Measurements from ENCODE around the gene TMEM98. TPM values are rescaled to one million over a fixed set of nuclear protein-coding genes. Genes with fewer than 3 reads are reported as not detected.

Gene TMEM98
- total and polyA plus RNA-seq, 2 of the 8 experiments (the other 6 are each of a cell fraction or from before 2014, with no cell fraction given) = 86.1 to 232 TPM

DNA sequence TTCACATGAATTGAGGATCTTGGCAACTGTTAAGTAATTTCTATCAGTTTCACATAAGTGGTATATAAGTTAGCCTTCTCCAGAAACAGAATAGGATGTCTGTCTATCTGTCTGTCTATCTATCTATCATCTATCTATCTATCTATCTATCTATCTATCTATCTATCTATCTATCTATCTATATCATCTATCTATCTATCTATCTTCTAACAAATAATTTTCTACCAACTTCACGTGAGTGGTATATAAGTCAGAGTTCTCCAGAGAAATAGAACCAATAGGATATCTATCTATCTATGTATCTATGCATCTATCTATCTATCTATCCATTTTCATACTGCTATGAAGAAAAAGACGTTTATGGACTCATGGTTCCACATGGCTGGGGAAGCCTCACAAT, 52.3 kb downstream of the TMEM98 start:
- no peaks in the 10 kb centered on the region for H3K79me2 ChIP-seq (ENCODE audit: control insufficient read depth in 1 of 2, insufficient read depth in 2 of 2, low read length in 2 of 2)
- no peak overlapping the region for H2BK5ac ChIP-seq (ENCODE audit: low read depth, low read length)
- H3K56ac ChIP-seq (replicated peaks; ENCODE audit: insufficient read length, low read depth, low read length) = no peak overlapping the region
- H4K20me1 ChIP-seq (replicated peaks in 1 of 2; ENCODE audit: control insufficient read depth in 1 of 2, insufficient read depth in 2 of 2, low read length in 2 of 2) = no peaks in the 10 kb centered on the region
- no peaks in the 10 kb centered on the region; the same call in 1 of the 2 replicates for H3K23me2 ChIP-seq (ENCODE audit: low read depth, low read length)
- H3K14ac ChIP-seq (ENCODE audit: insufficient read length) = no peak overlapping the region
- no peaks in the 10 kb centered on the region for H3K27me3 ChIP-seq (replicated peaks in 1 of 4; ENCODE audit: control insufficient read depth in 3 of 4, extremely low read depth in 1 of 4, insufficient read depth in 3 of 4, low read length in 3 of 4)
- 79% methylated on average over 2 of the region's 2 CpGs; no CpG with 5 or more reads in 1 of the 2 experiments for WGBS, 2 experiments (ENCODE audit: extremely low coverage in 1 of 2, insufficient coverage in 1 of 2, insufficient read length in 1 of 2, insufficient replicate concordance in 2 of 2, low coverage in 1 of 2, low lambda C conversion rate in 2 of 2, missing lambda C conversion rate in 1 of 2)
- no peak overlapping the region for H3K4me3 ChIP-seq (ENCODE audit: extremely low read depth in 1 of 4, insufficient read depth in 2 of 4, low read depth in 3 of 4, low read length in 4 of 4)
- FAIRE-seq (no peak), DNase-seq (ENCODE audit: low read depth in 1 of 2, low spot score in 2 of 2) (no peak)
- H2AFZ ChIP-seq (ENCODE audit: low read length) = no peak overlapping the region
- H3K9ac ChIP-seq (replicated peaks in 1 of 4; ENCODE audit: extremely low read depth in 1 of 4, low read depth in 3 of 4, low read length in 3 of 4) = no peak overlapping the region
- CTCF ChIA-PET (ENCODE audit: partially characterized antibody) = no interaction called here
- H2BK20ac ChIP-seq (ENCODE audit: low read length) = no peak overlapping the region
- POLR2A ChIA-PET (ENCODE audit: partially characterized antibody) = no interaction called here
- H3K18ac ChIP-seq (ENCODE audit: extremely low read depth, low read length) = no peak overlapping the region
- no peak overlapping the region for H2BK15ac ChIP-seq (ENCODE audit: low read length)
- H3K4ac ChIP-seq (replicated peaks; ENCODE audit: insufficient read length, low read depth, low read length) = no peak overlapping the region
- H4K5ac ChIP-seq (ENCODE audit: insufficient read length, low read depth, low read length) = no peak overlapping the region
- no peaks in the 10 kb centered on the region for H3K4me1 ChIP-seq (replicated peaks in 1 of 4; ENCODE audit: control insufficient read depth in 3 of 4, insufficient read depth in 4 of 4, low read length in 3 of 4)
- peaks cover 11 to 14% of the 10 kb centered on the region in 2 experiments for H3K9me3 ChIP-seq (ENCODE audit: insufficient read depth in 2 of 2, low read depth in 1 of 2, low read length in 1 of 2)
- no peaks in the 10 kb centered on the region for H3K79me1 ChIP-seq (ENCODE audit: low read depth, low read length)
- H3K36me3 ChIP-seq (ENCODE audit: control insufficient read depth in 2 of 4, insufficient read depth in 4 of 4, low read length in 3 of 4) = no peaks in the 10 kb centered on the region; a peak in 1 of 8 replicates
- no peak overlapping the region for H3K23ac ChIP-seq (ENCODE audit: insufficient read length)
- no peak overlapping the region for H2AK5ac ChIP-seq (ENCODE audit: low read depth, low read length)
- no peak overlapping the region for H2BK12ac ChIP-seq (ENCODE audit: low read depth, low read length)
- H3K4me2 ChIP-seq (ENCODE audit: insufficient read depth in 1 of 2, low read depth in 2 of 2, low read length in 2 of 2) = no peak overlapping the region
- no peak overlapping the region for H4K91ac ChIP-seq (replicated peaks; ENCODE audit: insufficient read length, low read length)
- H2BK120ac ChIP-seq (replicated peaks; ENCODE audit: low read depth, low read length) = no peak overlapping the region
- no peak overlapping the region for H4K8ac ChIP-seq (ENCODE audit: extremely low read depth, insufficient read depth, low read length)
- no peak overlapping the region for H3K27ac ChIP-seq (ENCODE audit: low read depth, low read length)
- TF ChIP-seq KDM4A (IDR thresholded peaks at IDR 0.05; ENCODE audit: low read depth, low read length, severe bottlenecking) = no peak
- TF ChIP-seq RBBP5 (IDR thresholded peaks at IDR 0.05; ENCODE audit: borderline replicate concordance, low read depth, low read length) = no peak
- no peak for TF ChIP-seq SAP30 (IDR thresholded peaks at IDR 0.05; ENCODE audit: insufficient read depth, insufficient replicate concordance, low read length)
- TF ChIP-seq JUND (IDR thresholded peaks at IDR 0.05; ENCODE audit: low read length) = no peak
- no peak for TF ChIP-seq NRF1 (IDR thresholded peaks at IDR 0.05; ENCODE audit: low read depth, low read length)
- TF ChIP-seq SIRT6 (IDR thresholded peaks at IDR 0.05; ENCODE audit: low read length) = no peak
- TF ChIP-seq CBX5 (IDR thresholded peaks at IDR 0.05; ENCODE audit: low read depth, low read length) = no peak
- no peak for TF ChIP-seq TAF1 (IDR thresholded peaks at IDR 0.05; ENCODE audit: low read depth, low read length)
- no peak for TF ChIP-seq CBX8 (IDR thresholded peaks at IDR 0.05; ENCODE audit: borderline replicate concordance, low read depth, low read length)
- TF ChIP-seq CHD1 (IDR thresholded peaks at IDR 0.05; ENCODE audit: low read depth, low read length) = no peak
- TF ChIP-seq CREB1 (IDR thresholded peaks at IDR 0.05) = no peak
- TF ChIP-seq BCL11A (IDR thresholded peaks at IDR 0.05; ENCODE audit: low read depth in 2 of 2, low read length in 2 of 2) = no peak
- TF ChIP-seq, protein P1, sequence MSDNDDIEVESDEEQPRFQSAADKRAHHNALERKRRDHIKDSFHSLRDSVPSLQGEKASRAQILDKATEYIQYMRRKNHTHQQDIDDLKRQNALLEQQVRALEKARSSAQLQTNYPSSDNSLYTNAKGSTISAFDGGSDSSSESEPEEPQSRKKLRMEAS (IDR thresholded peaks at IDR 0.05) = no peak
- TF ChIP-seq BRCA1 (IDR thresholded peaks at IDR 0.05; ENCODE audit: low read depth, low read length) = no peak
